B cell (primary cell): ENCODE data around the gene GATAD2A. TPM values are rescaled to one million over a fixed set of nuclear protein-coding genes. Genes with fewer than 3 reads are reported as not detected.

Experiments
- ATAC-seq: fragments of 200-7000 bp; cut with Tn5 transposase; one replicate; pipeline ENCODE4 v1.10.0; 2021; ENCODE audit warnings: low read depth, mild to moderate bottlenecking, moderate number of reproducible peaks, moderate library complexity
- CTCF ChIA-PET: fragments of 350-600 bp; sonication (Branson Sonifier 250); formaldehyde crosslinking; loops from one replicate; lab custom pipeline; 2021; ENCODE audit warnings: antibody characterized with exemption, inconsistent platforms; lab: Charles Lee
- POLR2A ChIA-PET: fragments of 350-600 bp; sonication (Branson Sonifier 250); formaldehyde crosslinking; loops from one replicate; lab custom pipeline; 2021; ENCODE audit warnings: antibody characterized with exemption; lab: Charles Lee
- DNase-seq: peaks from one replicate; pipeline ENCODE4 v3.0.0; 2013
- H2AFZ ChIP-seq: 2 replicates; pipeline ENCODE4 v1.6.1; 2012; ENCODE audit warnings: mild to moderate bottlenecking, low read depth, low read length; ENCODE audit not compliant: insufficient read depth, poor library complexity, severe bottlenecking
- H3K27ac ChIP-seq, 2 donors: 1 replicate in 1 of 2; 2 replicates in 1 of 2; pipeline ENCODE4 v1.5.1; 2012 to 2013; ENCODE audit warnings: low read length in 2 of 2, mild to moderate bottlenecking in 2 of 2, moderate library complexity in 1 of 2
- H3K27me3 ChIP-seq, 4 experiments: fragments of 200-600 bp in 1 of 4; sonication (generic) in 1 of 4; replicated peaks in 1 of 4; 1 replicate in 2 of 4; 2 replicates in 2 of 4; pipeline versions ENCODE4 v1.6.1 to v1.7.0; 2013 to 2016; ENCODE audit warnings: low read length in 3 of 4, mild to moderate bottlenecking in 2 of 4, mixed read lengths in 1 of 4, moderate library complexity in 1 of 4; ENCODE audit not compliant: insufficient read depth in 4 of 4, control insufficient read depth in 3 of 4; ENCODE audit errors: control extremely low read depth in 1 of 4
- H3K36me3 ChIP-seq, 2 experiments: replicated peaks in 1 of 2; 1 replicate in 1 of 2; 2 replicates in 1 of 2; pipeline versions ENCODE4 v1.6.1 to v1.7.1; 2013; ENCODE audit warnings: low read length in 1 of 2; ENCODE audit not compliant: insufficient read depth in 2 of 2, control insufficient read depth in 1 of 2; ENCODE audit errors: control extremely low read depth in 1 of 2, extremely low read depth in 1 of 2
- H3K4me1 ChIP-seq, 2 donors: fragments of 200-600 bp in 1 of 2; sonication (generic) in 1 of 2; 1 replicate in 1 of 2; 2 replicates in 1 of 2; pipeline versions ENCODE4 v1.5.1 to v1.6.1; 2013 to 2017; ENCODE audit warnings: low read length in 2 of 2; ENCODE audit not compliant: control insufficient read depth in 2 of 2, insufficient read depth in 2 of 2
- H3K4me2 ChIP-seq: replicated peaks from 2 replicates; pipeline ENCODE3; 2012; ENCODE audit warnings: mild to moderate bottlenecking, low read depth, low read length; ENCODE audit not compliant: poor library complexity, severe bottlenecking
- H3K4me3 ChIP-seq, 5 experiments: fragments of 200-600 bp in 1 of 5; sonication (generic) in 1 of 5; 1 replicate in 3 of 5; 2 replicates in 2 of 5; pipeline versions ENCODE4 v1.5.1 to v1.7.0; 2011 to 2016; ENCODE audit warnings: low read length in 4 of 5, mild to moderate bottlenecking in 4 of 5, low read depth in 2 of 5, control low read depth in 1 of 5, moderate library complexity in 1 of 5; ENCODE audit not compliant: insufficient read depth in 1 of 5; ENCODE audit errors: control extremely low read depth in 1 of 5, extremely low read depth in 1 of 5
- H3K79me2 ChIP-seq: fragments of 200-600 bp; sonication (generic); one replicate; pipeline ENCODE4 v1.6.0; 2016; ENCODE audit warnings: low read length; ENCODE audit not compliant: control insufficient read depth, insufficient read depth
- H3K9ac ChIP-seq: fragments of 200-600 bp; sonication (generic); 2 replicates; pipeline ENCODE4 v1.6.1; 2017; ENCODE audit warnings: mild to moderate bottlenecking, low read length, moderate library complexity
- H3K9me3 ChIP-seq, 3 donors: one replicate each; pipeline versions ENCODE4 v1.6.1 to v1.7.1; 2013; ENCODE audit warnings: low read length in 2 of 3; ENCODE audit not compliant: control insufficient read depth in 2 of 3, insufficient read depth in 1 of 3; ENCODE audit errors: control extremely low read depth in 1 of 3
- H4K20me1 ChIP-seq: 2 replicates; pipeline ENCODE4 v1.6.0; 2012; ENCODE audit warnings: mild to moderate bottlenecking, low read length; ENCODE audit not compliant: insufficient read depth, control insufficient read depth, poor library complexity, severe bottlenecking
- H3K27ac Mint-ChIP-seq: one replicate; pipeline ENCODE4 v1.8.0; 2021; ENCODE audit warnings: mixed read lengths
- H3K27me3 Mint-ChIP-seq: one replicate; pipeline ENCODE4 v1.8.0; 2021; ENCODE audit warnings: mixed read lengths
- H3K4me1 Mint-ChIP-seq: one replicate; pipeline ENCODE4 v1.8.0; 2021; ENCODE audit warnings: mixed read lengths
- H3K4me3 Mint-ChIP-seq: one replicate; pipeline ENCODE4 v1.8.0; 2021; ENCODE audit warnings: mixed read lengths
- H3K9me3 Mint-ChIP-seq: one replicate; pipeline ENCODE4 v1.8.0; 2022; ENCODE audit warnings: mixed read lengths; ENCODE audit not compliant: insufficient read depth
- CTCF ChIP-seq: fragments of 200-600 bp; IDR thresholded peaks from one replicate; pipeline ENCODE4 v1.8.0; 2022; ENCODE audit warnings: antibody characterized with exemption, mild to moderate bottlenecking
- EZH2 ChIP-seq: IDR thresholded peaks from 2 replicates; pipeline ENCODE4 v1.6.1; 2012; ENCODE audit warnings: borderline replicate concordance, low read depth, mild to moderate bottlenecking, moderate library complexity, low read length; ENCODE audit not compliant: insufficient read depth, poor library complexity, severe bottlenecking
- WGBS: methylation state at CpG from one replicate; pipeline ENCODE4 v1.1.5; 2013; ENCODE audit warnings: missing lambda C conversion rate; ENCODE audit not compliant: insufficient coverage; 5-methylcytosine and 5-hydroxymethylcytosine counted together
- intact Hi-C: fragments of 100-400 bp; cut with micrococcal nuclease; formaldehyde crosslinking; loops from one replicate; pipeline ENCODE4 v1.10.0; 2022
- polyA plus RNA-seq: library from polyadenylated mRNA; depleted of rRNA; stranded (reverse); fragments of >200 nt; gene quantifications from 2 replicates; pipeline ENCODE4 v1.2.3, GENCODE V29; 2012
- total RNA-seq, 2 donors: library from RNA; stranded (reverse); fragments of 120-200 nt in 1 of 2; gene quantifications; 1 replicate in 1 of 2; 2 replicates in 1 of 2; pipeline versions ENCODE4 v1.2.3 to v1.2.4, GENCODE V29; 2013 to 2022

GATAD2A gene
- total and polyA plus RNA-seq, 2 donors (not counting 1 experiment from before 2014, with no cell fraction given): 28.8 to 76.3 TPM

- ChIA-PET CTCF (interaction anchor here (1.1 to 1.8 kb wide), 2 partner anchors 10 to 12 kb away, joined by 3 to 5 read pairs; partner anchors contain the start of gene GATAD2A), POLR2A (no interaction called here)
- no peak overlapping the region for H2AFZ ChIP-seq
- peaks cover 0 to 4% of the 10 kb centered on the region in 2 experiments for H3K36me3 ChIP-seq
- ATAC-seq: no peak
- no peak overlapping the region for H3K4me3 ChIP-seq
- Mint-ChIP-seq H3K4me3 (no peak overlapping the region), H3K9me3 (no peaks in the 10 kb centered on the region), H3K27ac (no peak overlapping the region), H3K27me3 (no peaks in the 10 kb centered on the region), H3K4me1 (peaks cover 67% of the 10 kb centered on the region)
- H3K9me3 ChIP-seq: no peaks in the 10 kb centered on the region
- H3K9ac ChIP-seq: no peak overlapping the region
- H3K4me1 ChIP-seq: peaks cover 40 to 57% of the 10 kb centered on the region in 2 donors
- intact Hi-C loops: no loop called here
- no peaks in the 10 kb centered on the region for H3K27me3 ChIP-seq
- TF ChIP-seq EZH2 (no peak), CTCF (no peak)
- peaks cover 98% of the 10 kb centered on the region for H4K20me1 ChIP-seq
- no peak for DNase-seq
- H3K4me2 ChIP-seq: no peak overlapping the region
- peaks cover 100% of the 10 kb centered on the region for H3K79me2 ChIP-seq
- WGBS: 100% methylated on average over 4 of the region's 5 CpGs
- no peak overlapping the region for H3K27ac ChIP-seq
Measured at GRCh38 chr19:19417046-19417445, 11.6 kb downstream of the GATAD2A start.

- Mint-ChIP-seq H3K9me3 (no peaks in the 10 kb centered on the region), H3K27ac (no peak overlapping the region), H3K4me1 (peaks cover 69% of the 10 kb centered on the region), H3K27me3 (no peaks in the 10 kb centered on the region), H3K4me3 (no peak overlapping the region)
- ATAC-seq (no peak), DNase-seq (no peak)
- peaks cover 100% of the 10 kb centered on the region for H3K79me2 ChIP-seq
- ChIA-PET CTCF (interaction anchor here (1.8 kb wide), 1 partner anchor 11 kb away, joined by 5 read pairs; no protein-coding TSS in a partner anchor), POLR2A (interaction anchor here (0.5 to 0.6 kb wide), 2 partner anchors 27 to 76 kb away, joined by 5 to 7 read pairs; no protein-coding TSS in a partner anchor)
- no peaks in the 10 kb centered on the region for H3K9me3 ChIP-seq
- H3K27me3 ChIP-seq: no peaks in the 10 kb centered on the region
- no peak for TF ChIP-seq EZH2
- TF ChIP-seq CTCF: no peak
- WGBS: 86% methylated on average over 10 of the region's 10 CpGs
- H3K36me3 ChIP-seq: peaks cover 0 to 4% of the 10 kb centered on the region in 2 experiments
- H3K9ac ChIP-seq: peak overlapping the region; percentile 22
- peak overlapping the region in 1 of 2 donors; percentile 57 for H3K27ac ChIP-seq
- peaks cover 40 to 60% of the 10 kb centered on the region in 2 donors for H3K4me1 ChIP-seq
- H3K4me2 ChIP-seq: peak overlapping the region; percentile 42
- peaks cover 99% of the 10 kb centered on the region for H4K20me1 ChIP-seq
- intact Hi-C loops: no loop called here
- no peak overlapping the region for H2AFZ ChIP-seq
- no peak overlapping the region for H3K4me3 ChIP-seq
Measured at GRCh38 chr19:19417628-19418245, 12.3 kb downstream of the GATAD2A start.
